HG03196 (cell line): ENCODE measurements around the gene PRKCA.

Experiments
- ATAC-seq: cut with Tn5 transposase; IDR thresholded peaks from one replicate; pipeline ENCODE4 v1.9.1; 2021; ENCODE audit not compliant: unreplicated experiment

The PRKCA gene

DNA sequence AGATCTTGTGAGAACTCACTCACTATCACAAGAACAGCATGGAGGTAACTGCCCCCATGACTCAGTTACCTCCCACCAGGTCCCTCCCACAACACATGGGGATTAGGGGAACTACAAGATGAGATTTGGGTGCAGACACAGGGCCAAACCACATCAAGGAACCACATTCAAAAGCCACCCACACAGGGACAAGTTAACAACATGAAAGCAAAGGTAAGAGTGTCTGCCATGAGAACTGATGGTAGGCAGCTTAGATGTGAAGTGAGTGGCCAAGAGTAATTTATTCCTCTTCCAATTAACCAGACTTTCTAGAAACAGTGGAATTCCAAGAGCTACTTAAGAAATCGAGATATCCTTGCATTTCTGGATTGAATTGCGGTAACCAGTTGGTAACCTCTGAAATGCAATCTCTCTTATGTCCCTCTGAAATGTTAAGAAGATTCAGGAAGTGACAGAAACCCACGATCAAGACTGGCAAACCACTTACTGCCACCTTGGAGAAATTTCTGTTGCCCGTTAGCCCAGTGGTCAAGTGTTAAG, 365.1 kb downstream of the PRKCA start:
- no peak for ATAC-seq

DNA sequence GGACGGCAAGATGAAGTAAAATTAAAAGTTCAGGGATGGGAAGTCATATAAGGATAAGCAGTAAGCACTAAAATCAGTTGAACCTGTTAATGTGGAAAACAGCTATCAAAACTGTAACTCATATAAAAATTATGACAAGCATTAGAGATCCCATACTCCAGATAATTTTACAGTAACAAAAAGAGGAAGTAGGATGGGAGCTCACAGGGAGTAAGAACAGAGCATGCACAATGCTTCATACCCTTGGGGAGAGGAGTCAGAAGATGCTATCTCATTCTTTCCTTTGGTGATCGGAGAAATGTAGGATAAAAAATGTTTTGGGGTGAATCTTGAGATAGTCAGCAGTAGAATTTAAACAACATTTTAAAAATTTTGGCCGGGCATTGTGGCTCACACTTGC, 367.8 kb downstream of the PRKCA start:
- ATAC-seq = no peak

GRCh38 chr17:66671156-66671555, 368.7 kb downstream of the PRKCA start:
- no peak for ATAC-seq

GRCh38 chr17:66673668-66674276, 371.4 kb downstream of the PRKCA start:
- ATAC-seq = no peak

DNA sequence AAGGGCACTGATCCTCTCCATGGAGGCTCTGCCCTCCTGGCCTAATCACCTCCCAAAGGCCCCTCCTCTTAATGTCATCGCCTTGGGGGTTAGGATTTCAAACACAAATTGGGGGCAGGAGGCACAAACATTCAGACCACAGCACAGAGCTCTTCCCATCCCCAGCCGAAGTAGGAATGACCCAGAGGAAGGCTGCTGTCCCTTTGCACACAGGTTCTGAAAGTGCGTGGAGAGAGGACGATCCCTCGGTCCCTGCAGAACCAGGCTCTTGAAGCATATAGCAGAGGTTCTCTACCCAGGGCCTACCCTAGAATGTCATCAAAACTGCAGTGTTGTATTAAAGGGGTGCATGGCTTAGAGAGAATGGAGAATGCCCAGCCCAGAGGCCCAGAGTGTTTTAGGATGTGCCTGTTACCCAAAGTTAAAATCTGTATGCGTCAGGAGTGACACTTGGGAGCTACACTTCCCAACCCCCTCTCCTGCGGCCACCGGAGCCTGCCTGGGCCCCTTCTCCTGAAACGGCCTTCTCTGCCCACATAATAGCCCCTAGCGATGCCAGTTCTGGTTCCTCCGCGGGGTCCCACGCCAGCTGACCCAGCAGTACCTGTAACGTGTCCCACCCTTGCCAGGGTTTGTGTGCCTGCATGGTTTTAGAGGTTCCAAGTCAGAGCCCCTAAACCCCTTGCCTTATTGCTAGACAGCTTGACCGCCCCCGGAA, 373.0 kb downstream of the PRKCA start:
- no peak for ATAC-seq

DNA sequence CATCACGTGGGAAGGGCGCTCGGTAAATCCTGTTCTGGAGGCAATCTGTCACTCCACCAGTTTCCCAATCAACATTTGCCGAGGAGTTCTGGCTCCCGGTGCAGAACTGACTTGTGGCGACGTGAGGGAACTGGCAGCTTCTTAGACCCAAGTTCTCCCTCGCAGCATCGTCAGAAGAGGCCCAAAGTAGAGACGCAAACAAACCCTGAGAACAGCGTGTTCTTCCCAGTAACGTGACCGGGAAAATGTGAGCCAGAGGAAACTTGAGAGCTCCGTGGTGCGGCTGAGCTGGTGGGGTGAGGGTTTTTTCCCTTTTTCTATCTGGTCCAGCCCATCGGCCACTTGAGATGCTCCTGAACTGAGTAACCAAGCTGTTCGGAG, 373.6 kb downstream of the PRKCA start:
- no peak for ATAC-seq

GRCh38 chr17:66676421-66676820, 374.0 kb downstream of the PRKCA start:
- no peak for ATAC-seq

- ATAC-seq = no peak
Measured at GRCh38 chr17:66677201-66677981, 375.0 kb downstream of the PRKCA start.

DNA sequence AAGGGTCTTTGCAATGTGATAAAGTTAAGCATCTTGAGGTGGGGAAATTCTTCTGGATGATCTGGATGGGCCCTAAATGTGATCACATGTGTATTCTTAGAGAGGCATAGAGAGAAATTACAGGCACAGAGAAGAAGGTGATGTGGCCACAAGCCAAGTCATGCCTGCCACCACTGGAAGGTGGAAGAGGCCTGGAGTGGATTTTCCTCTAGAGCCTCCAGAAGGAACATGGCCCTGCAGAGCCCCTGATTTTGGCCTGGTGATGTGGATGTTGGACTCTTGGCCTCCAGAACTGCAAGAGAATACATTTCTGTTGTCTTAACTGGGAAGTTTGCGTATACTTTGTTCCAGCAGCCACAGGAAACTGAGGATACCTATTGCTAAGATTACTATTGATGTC, 375.6 kb downstream of the PRKCA start:
- no peak for ATAC-seq

- no peak for ATAC-seq
Measured at GRCh38 chr17:66678827-66679226, 376.4 kb downstream of the PRKCA start.

DNA sequence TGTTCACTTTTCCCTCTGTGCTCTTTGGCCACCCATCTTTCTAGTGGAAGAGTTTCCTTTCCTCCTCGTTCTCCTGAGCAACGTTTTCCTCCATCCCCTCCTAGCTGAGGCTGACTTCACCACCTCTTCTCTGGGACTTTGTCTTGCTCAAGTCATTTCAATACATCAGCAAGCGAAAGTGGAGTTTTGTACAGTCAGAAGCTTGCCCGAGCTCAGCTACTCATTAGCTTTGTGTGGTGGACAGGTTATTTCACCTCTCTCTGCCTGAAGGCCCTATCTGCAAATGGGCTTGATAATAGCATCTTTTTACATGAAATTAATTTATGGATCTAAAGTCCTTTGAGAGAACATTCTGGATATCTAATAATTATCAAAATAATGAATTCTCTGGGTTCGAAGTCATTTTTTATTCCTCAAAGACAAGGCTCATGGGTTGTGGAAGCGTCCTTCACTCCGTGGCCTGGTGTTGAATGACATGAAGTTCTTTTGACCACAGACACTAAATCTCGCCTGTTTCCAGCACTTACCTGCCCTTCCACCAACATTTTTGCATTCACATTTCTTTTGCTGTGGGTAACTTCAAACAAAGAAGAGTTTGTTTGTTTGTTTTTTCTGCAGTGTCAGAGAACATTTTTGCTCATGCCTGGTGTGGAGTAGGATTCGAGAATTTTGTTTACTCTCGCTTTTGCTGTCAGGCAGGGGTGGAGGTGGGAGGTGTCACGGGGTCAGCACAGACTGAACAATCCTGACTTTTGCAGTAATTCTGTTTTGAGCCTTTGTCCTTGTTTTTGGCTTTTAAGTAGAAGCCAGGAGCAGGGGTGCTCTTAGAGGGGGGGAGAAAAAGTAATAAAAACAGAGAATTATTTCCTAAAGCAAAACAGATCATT, 377.5 kb downstream of the PRKCA start:
- ATAC-seq = no peak

GRCh38 chr17:66682283-66682682, 379.9 kb downstream of the PRKCA start:
- no peak for ATAC-seq

DNA sequence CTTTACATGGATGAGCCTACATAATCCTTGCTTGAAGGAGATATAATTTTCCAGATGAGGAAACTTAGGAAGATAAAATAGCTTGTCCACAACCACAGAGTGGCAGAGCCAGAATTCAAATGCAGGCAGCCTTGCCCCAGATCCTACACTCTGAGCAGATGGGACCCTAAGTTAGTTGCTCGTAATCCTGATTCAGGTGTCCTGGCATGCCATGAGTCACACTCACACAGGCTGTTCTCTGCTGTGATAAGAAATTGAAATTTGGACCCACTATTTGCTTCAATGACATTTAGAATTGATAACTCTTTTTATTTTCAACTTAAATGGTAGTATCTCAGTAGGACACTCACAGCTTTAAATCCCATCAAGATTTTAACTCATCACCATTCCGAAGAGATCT, 381.8 kb downstream of the PRKCA start:
- no peak for ATAC-seq

DNA sequence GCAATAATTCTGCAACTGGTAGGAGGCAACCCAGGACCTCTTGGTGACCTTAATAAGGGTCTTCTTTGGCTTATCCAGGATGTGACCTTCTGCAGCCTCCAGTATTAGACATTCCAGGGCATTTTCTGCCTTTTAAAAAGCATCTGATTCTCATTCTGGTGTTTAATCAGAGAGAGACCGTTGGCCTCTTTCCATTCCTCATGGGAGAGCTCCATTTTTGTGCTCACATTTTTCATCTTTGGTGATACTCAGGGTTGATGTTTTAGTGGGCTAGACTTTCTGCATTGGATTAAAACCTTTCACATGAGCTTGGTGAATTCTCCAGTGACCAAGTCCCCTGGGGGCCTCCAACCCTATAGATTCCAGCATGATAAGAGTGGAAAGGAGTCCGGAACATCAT, 382.3 kb downstream of the PRKCA start:
- no peak for ATAC-seq

- no peak for ATAC-seq
Measured at GRCh38 chr17:66686601-66687000, 384.2 kb downstream of the PRKCA start.

- no peak for ATAC-seq
Measured at GRCh38 chr17:66687570-66688284, 385.3 kb downstream of the PRKCA start.

DNA sequence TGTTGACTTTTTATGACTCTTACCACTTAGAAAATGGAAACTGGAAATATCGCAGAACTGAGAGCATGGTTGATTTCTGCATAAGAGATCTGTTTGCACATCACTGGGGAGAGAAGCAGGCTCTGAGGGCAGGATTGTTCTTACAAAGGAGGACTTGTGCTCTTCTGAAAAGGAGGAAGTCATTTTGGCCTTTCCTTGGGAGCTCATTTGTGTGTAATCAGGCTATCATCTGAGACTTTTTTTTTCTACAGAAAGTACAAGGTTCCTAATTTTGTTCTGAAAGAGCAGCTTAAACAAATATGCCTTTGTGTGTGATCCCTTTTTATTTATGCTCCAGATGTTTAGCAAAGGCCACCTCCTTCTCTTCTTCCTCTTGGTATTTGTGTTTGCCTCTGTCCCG, 386.8 kb downstream of the PRKCA start:
- no peak for ATAC-seq

DNA sequence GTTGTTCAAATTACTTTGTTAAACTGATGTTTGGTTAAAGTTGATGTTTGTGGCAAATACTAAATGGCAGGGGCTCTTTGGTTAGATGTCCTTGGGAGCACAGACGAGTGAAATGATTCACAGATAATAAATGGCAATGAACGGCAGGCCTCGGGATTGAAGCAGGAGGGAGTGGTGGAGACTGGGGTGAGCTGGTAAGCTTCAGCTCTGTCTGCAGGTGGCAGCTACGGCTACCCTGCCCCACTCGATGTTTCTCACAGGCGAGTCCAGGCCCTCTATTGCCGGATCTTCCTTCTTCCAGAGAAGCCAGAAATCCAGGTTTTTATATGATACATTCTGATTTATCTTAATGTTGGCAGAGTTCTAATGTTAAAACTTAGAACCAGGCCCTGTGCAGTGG, 387.8 kb downstream of the PRKCA start:
- no peak for ATAC-seq

DNA sequence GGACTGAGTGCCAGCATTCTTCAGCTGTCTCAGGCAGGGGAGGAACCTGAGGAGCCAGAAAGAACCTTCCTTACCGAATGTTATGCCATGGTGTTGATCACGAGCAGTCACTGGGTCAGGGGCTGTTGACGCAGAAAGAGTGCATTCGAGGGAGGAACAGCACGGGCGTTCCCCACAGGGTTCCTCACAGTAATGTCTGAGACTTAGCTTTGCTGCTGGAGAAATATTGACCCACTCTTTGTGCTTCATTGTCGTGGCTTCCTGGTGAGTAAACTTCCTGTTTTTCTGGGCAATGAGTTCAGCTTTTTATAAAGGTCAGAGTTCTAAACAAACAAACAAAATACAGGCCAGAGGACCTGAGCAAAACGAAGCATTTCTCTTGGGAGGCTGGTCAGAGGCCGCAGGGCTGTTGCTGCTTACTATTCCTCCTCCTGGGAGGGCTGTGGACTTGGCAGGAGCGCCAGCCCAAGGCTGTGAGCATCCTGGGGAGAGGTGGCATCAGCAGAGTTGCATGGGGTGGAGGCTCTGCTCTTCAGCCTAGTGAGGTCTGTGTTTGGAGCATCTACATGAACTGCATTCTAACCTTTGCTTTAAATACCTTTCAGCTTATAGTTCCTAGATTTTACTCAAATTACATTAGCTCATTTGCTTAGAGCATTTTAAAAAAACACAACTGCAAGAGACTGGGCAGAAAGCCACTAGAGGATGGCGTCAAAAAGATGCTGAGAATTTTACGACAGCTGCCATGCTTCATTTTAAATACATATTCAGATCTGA, 389.4 kb downstream of the PRKCA start:
- no peak for ATAC-seq

- ATAC-seq = no peak
Measured at GRCh38 chr17:66692421-66692690, 389.9 kb downstream of the PRKCA start.
